Gastroesophageal sphincter (tissue), 4 donors: Measurements from ENCODE around the gene FUT8. TPM values are rescaled to one million over a fixed set of nuclear protein-coding genes. Genes with fewer than 3 reads are reported as not detected.

Experiments
- ATAC-seq: fragments of 150-250 bp; one replicate; pipeline ENCODE4 v1.9.1; 2016; ENCODE audit warnings: mild to moderate bottlenecking, moderate library complexity
- H3K27ac ChIP-seq, 4 donors: fragments of 200-600 bp; sonication (generic) in 3 of 4; 1 replicate in 3 of 4; 2 replicates in 1 of 4; pipeline ENCODE4 v1.5.1; 2016 to 2019
- H3K27me3 ChIP-seq: fragments of 200-600 bp; sonication (generic); one replicate; pipeline ENCODE4 v1.5.1; 2019
- H3K36me3 ChIP-seq, 2 donors: fragments of 200-600 bp; sonication (generic); one replicate each; pipeline ENCODE4 v1.5.1; 2019; ENCODE audit warnings: control low read depth in 1 of 2
- H3K4me1 ChIP-seq, 3 donors: fragments of 200-600 bp; sonication (generic); 1 replicate in 2 of 3; 2 replicates in 1 of 3; pipeline ENCODE4 v1.5.1; 2016 to 2019; ENCODE audit warnings: control low read depth in 2 of 3
- H3K4me3 ChIP-seq, 2 donors: fragments of 200-600 bp; sonication (generic); one replicate each; pipeline ENCODE4 v1.5.1; 2019; ENCODE audit warnings: mild to moderate bottlenecking in 1 of 2, moderate library complexity in 1 of 2
- H3K9me3 ChIP-seq, 3 donors: fragments of 200-600 bp; sonication (generic); one replicate each; pipeline ENCODE4 v1.5.1; 2017 to 2019; ENCODE audit warnings: control low read depth in 2 of 3
- CTCF ChIP-seq, 4 experiments: fragments of 200-600 bp in 2 of 4; fragments of 450-650 bp in 2 of 4; sonication (generic) in 1 of 4; IDR thresholded peaks; one replicate each; pipeline ENCODE4 v1.5.1; 2017 to 2019; ENCODE audit warnings: antibody characterized with exemption in 4 of 4, mild to moderate bottlenecking in 2 of 4, moderate library complexity in 2 of 4
- EP300 ChIP-seq: sonication (generic); formaldehyde crosslinking; IDR thresholded peaks from one replicate; pipeline ENCODE4 v1.6.1; 2017; ENCODE audit warnings: antibody characterized with exemption, mild to moderate bottlenecking
- POLR2A ChIP-seq, 2 donors: fragments of 450-650 bp; IDR thresholded peaks; one replicate each; pipeline ENCODE4 v1.6.1; 2017; ENCODE audit warnings: antibody characterized with exemption in 2 of 2, mild to moderate bottlenecking in 2 of 2, moderate library complexity in 1 of 2
- POLR2AphosphoS5 ChIP-seq: sonication (generic); formaldehyde crosslinking; IDR thresholded peaks from one replicate; pipeline ENCODE4 v1.6.1; 2017; ENCODE audit warnings: antibody characterized with exemption
- WGBS, 2 donors: methylation state at CpG; one replicate each; pipeline ENCODE4 v1.1.5; 2018; ENCODE audit warnings: low coverage in 1 of 2; 5-methylcytosine and 5-hydroxymethylcytosine counted together
- total RNA-seq, 4 donors: library from RNA; depleted of rRNA; stranded (reverse); fragments of >200 nt; gene quantifications; one replicate each; pipeline ENCODE4 v1.1.0, GENCODE V29; 2016

The FUT8 gene
- total RNA-seq, 4 donors from 2014 or later: 16.9 to 35.2 (median 30.8) TPM

GRCh38 chr14:65472189-65472588 is 59.7 kb downstream of the FUT8 start:
- Histone ChIP-seq H3K36me3 (no peaks in the 10 kb centered on the region), H3K4me1 (no peaks in the 10 kb centered on the region), H3K9me3 (no peaks in the 10 kb centered on the region), H3K27ac (no peak overlapping the region), H3K4me3 (no peak overlapping the region), H3K27me3 (no peaks in the 10 kb centered on the region)
- no peak for ATAC-seq
- TF ChIP-seq POLR2AphosphoS5 (no peak), POLR2A (IDR thresholded peaks at IDR 0.05) (no peak), CTCF (IDR thresholded peaks at IDR 0.05) (no peak), EP300 (no peak)

GRCh38 chr14:65476273-65476941 is 63.9 kb downstream of the FUT8 start:
- Histone ChIP-seq H3K4me1 (no peaks in the 10 kb centered on the region), H3K27ac (no peak overlapping the region)
- 90% methylated on average over 2 of the region's 2 CpGs; no CpG with 5 or more reads in 1 of the 2 donors for WGBS, 2 donors

GRCh38 chr14:65476942-65477318 is 64.4 kb downstream of the FUT8 start:
- no peaks in the 10 kb centered on the region for H3K27me3 ChIP-seq
- TF ChIP-seq CTCF (IDR thresholded peaks at IDR 0.05): no peak
- no peak for TF ChIP-seq POLR2A (IDR thresholded peaks at IDR 0.05)
- TF ChIP-seq EP300: no peak
- no peak for TF ChIP-seq POLR2AphosphoS5
- H3K9me3 ChIP-seq: no peaks in the 10 kb centered on the region
- no peaks in the 10 kb centered on the region for H3K36me3 ChIP-seq
- H3K4me3 ChIP-seq: no peak overlapping the region
- no peak overlapping the region for H3K27ac ChIP-seq
- 91% methylated on average over 1 of the region's 1 CpG; no CpG with 5 or more reads in 1 of the 2 donors for WGBS, 2 donors
- no peak for ATAC-seq
- no peaks in the 10 kb centered on the region for H3K4me1 ChIP-seq

More at GRCh38 chr14:65476273-65476941, 63.9 kb downstream of the FUT8 start:
- Histone ChIP-seq H3K27me3 (no peaks in the 10 kb centered on the region), H3K9me3 (no peaks in the 10 kb centered on the region), H3K36me3 (no peaks in the 10 kb centered on the region), H3K4me3 (no peak overlapping the region)
- ATAC-seq: no peak
- no peak for TF ChIP-seq POLR2A (IDR thresholded peaks at IDR 0.05)
- no peak for TF ChIP-seq CTCF (IDR thresholded peaks at IDR 0.05)
- no peak for TF ChIP-seq EP300
- TF ChIP-seq POLR2AphosphoS5: no peak

GRCh38 chr14:65478017-65478416 is 65.5 kb downstream of the FUT8 start:
- H3K27ac ChIP-seq: no peak overlapping the region
- H3K4me3 ChIP-seq: no peak overlapping the region
- no peak for TF ChIP-seq POLR2A (IDR thresholded peaks at IDR 0.05)
- TF ChIP-seq POLR2AphosphoS5: no peak
- no peak for TF ChIP-seq EP300
- no peak for TF ChIP-seq CTCF (IDR thresholded peaks at IDR 0.05)
- no peaks in the 10 kb centered on the region for H3K36me3 ChIP-seq
- H3K4me1 ChIP-seq: peaks cover 0 to 8% (median 0%) of the 10 kb centered on the region in 3 donors
- 96 to 100% methylated on average over 1 to 4 of the region's 4 CpGs for WGBS, 2 donors
- no peaks in the 10 kb centered on the region for H3K9me3 ChIP-seq
- ATAC-seq: no peak
- H3K27me3 ChIP-seq: no peaks in the 10 kb centered on the region

GRCh38 chr14:65478596-65478995 is 66.1 kb downstream of the FUT8 start:
- no peak for ATAC-seq
- H3K27ac ChIP-seq: no peak overlapping the region

More at GRCh38 chr14:65478596-65478995, 66.1 kb downstream of the FUT8 start:
- H3K4me3 ChIP-seq: no peak overlapping the region
- TF ChIP-seq POLR2A (IDR thresholded peaks at IDR 0.05): no peak
- no peak for TF ChIP-seq POLR2AphosphoS5
- no peak for TF ChIP-seq EP300
- TF ChIP-seq CTCF (IDR thresholded peaks at IDR 0.05): no peak
- WGBS, 2 donors: 50 to 58% methylated on average over 1 of the region's 1 CpG
- no peaks in the 10 kb centered on the region for H3K36me3 ChIP-seq
- H3K27me3 ChIP-seq: no peaks in the 10 kb centered on the region
- no peaks in the 10 kb centered on the region for H3K9me3 ChIP-seq
- peaks cover 0 to 11% (median 0%) of the 10 kb centered on the region in 3 donors for H3K4me1 ChIP-seq
